PC-9 (cell line): ENCODE measurements around the gene DYRK3. TPM values are rescaled to one million over a fixed set of nuclear protein-coding genes. Genes with fewer than 3 reads are reported as not detected.
"Not testable (repeated sequence)": the region's sequence is repeated elsewhere in the genome, so short reads cannot be mapped to it uniquely, and the experiment has no call there.

Source experiments
- BruUV-seq: library from RNA; stranded (reverse); fragments of 400-500 nt; replicated peaks from 2 replicates; lab custom pipeline; 2021; lab: Mats Ljungman, UMichigan
- CTCF ChIA-PET: fragments of 300-600 bp; sonication (Branson Sonifier 250); formaldehyde crosslinking; loops from one replicate; lab custom pipeline; 2022; ENCODE audit warnings: antibody characterized with exemption; lab: Charles Lee
- POLR2A ChIA-PET: fragments of 300-600 bp; sonication (Branson Sonifier 250); formaldehyde crosslinking; loops from one replicate; lab custom pipeline; 2022; ENCODE audit warnings: antibody characterized with exemption; ENCODE audit not compliant: unreplicated experiment; lab: Charles Lee
- DNase-seq, 2 experiments: peaks; one replicate each; pipeline versions ENCODE4 v3.0.0 to v3.0.0-alpha.2; 2015 to 2022; ENCODE audit warnings: mixed read lengths in 1 of 2
- H2AFZ ChIP-seq: fragments of 200-600 bp; sonication (generic); 2 replicates; pipeline ENCODE4 v1.8.1; 2017; ENCODE audit warnings: antibody characterized with exemption
- H3F3A ChIP-seq: fragments of 200-600 bp; sonication (generic); 2 replicates; pipeline ENCODE4 v1.8.1; 2017; ENCODE audit warnings: antibody characterized with exemption, mild to moderate bottlenecking, low read depth; ENCODE audit not compliant: insufficient read depth
- H3K27ac ChIP-seq: fragments of 200-600 bp; sonication (generic); 2 replicates; pipeline ENCODE4 v1.6.1; 2016; ENCODE audit warnings: mixed run types
- H3K27me3 ChIP-seq: fragments of 200-600 bp; sonication (generic); 2 replicates; pipeline ENCODE4 v1.6.1; 2016; ENCODE audit warnings: low read depth, mixed run types; ENCODE audit not compliant: insufficient read depth
- H3K36me3 ChIP-seq: fragments of 200-600 bp; sonication (generic); 2 replicates; pipeline ENCODE4 v1.6.1; 2016; ENCODE audit warnings: low read depth, mixed run types
- H3K4me1 ChIP-seq: fragments of 200-600 bp; sonication (generic); replicated peaks from 2 replicates; pipeline ENCODE4 v1.6.1; 2016; ENCODE audit warnings: mixed run types; ENCODE audit not compliant: insufficient read depth
- H3K4me2 ChIP-seq: fragments of 200-600 bp; sonication (generic); 2 replicates; pipeline ENCODE4 v1.6.1; 2017; ENCODE audit warnings: mixed run types
- H3K4me3 ChIP-seq: fragments of 200-600 bp; sonication (generic); 2 replicates; pipeline ENCODE4 v1.6.1; 2016; ENCODE audit warnings: mixed run types
- H3K79me2 ChIP-seq: fragments of 200-600 bp; sonication (generic); 2 replicates; pipeline ENCODE4 v1.6.1; 2017; ENCODE audit warnings: low read depth, mixed run types
- H3K9me2 ChIP-seq: fragments of 200-600 bp; sonication (generic); 2 replicates; pipeline ENCODE4 v1.8.1; 2017; ENCODE audit warnings: mild to moderate bottlenecking; ENCODE audit not compliant: insufficient read depth
- H3K9me3 ChIP-seq: fragments of 200-600 bp; sonication (generic); 2 replicates; pipeline ENCODE4 v1.8.1; 2016; ENCODE audit warnings: low read depth; ENCODE audit not compliant: insufficient read depth
- H4K20me1 ChIP-seq: fragments of 200-600 bp; sonication (generic); 2 replicates; pipeline ENCODE4 v1.8.1; 2017; ENCODE audit not compliant: insufficient read depth
- EZH2 ChIP-seq: fragments of 200-600 bp; sonication (generic); IDR thresholded peaks from 2 replicates; pipeline ENCODE4 v1.8.0; 2017; ENCODE audit warnings: antibody characterized with exemption, low read depth
- intact Hi-C: fragments of 100-400 bp; cut with micrococcal nuclease; formaldehyde crosslinking; loops from one replicate; pipeline ENCODE4 v1.10.0; 2022; ENCODE audit not compliant: unreplicated experiment
- total RNA-seq: library from RNA; stranded (reverse); gene quantifications from 2 replicates; pipeline ENCODE4 v1.2.3, GENCODE V29; 2021
- TF ChIP-seq, protein P1 (sequence below): fragments of 200-600 bp; sonication (generic); conservative IDR thresholded peaks from 2 replicates; pipeline ENCODE4 v1.6.1; 2017; ENCODE audit warnings: mixed run types, antibody characterized with exemption, mild to moderate bottlenecking, moderate library complexity

Gene DYRK3
- total RNA-seq, 1 experiment from 2014 or later, result 3.3 TPM

DNA sequence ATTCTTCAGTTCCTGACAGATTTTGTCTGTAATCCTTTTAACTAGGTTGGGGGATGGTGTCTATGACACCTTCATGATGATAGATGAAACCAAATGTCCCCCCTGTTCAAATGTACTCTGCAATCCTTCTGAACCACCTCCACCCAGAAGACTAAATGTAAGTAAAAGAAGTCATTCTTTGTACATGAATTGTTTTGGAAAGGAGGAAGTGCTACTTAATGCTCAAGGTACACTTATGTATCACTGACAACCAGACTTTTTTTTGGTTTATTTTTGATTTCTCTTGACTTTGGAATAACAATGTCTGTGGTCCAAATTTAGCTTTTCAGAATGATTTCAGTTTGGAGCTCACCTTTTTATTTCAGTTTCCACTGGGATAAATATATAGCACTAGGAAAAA is 2.3 kb downstream of the DYRK3 start:
- no peaks in the 10 kb centered on the region for H4K20me1 ChIP-seq
- CTCF ChIA-PET, result no interaction called here
- no peaks in the 10 kb centered on the region for H3K9me2 ChIP-seq
- no peak overlapping the region for H3K4me3 ChIP-seq
- intact Hi-C loops, result loop anchor here (5.0 to 10.0 kb wide), 3 partner anchors 90 to 417 kb away; partner anchors contain the start of genes PFKFB2 and YOD1
- DNase-seq, result no peak
- H3K9me3 ChIP-seq, result no peaks in the 10 kb centered on the region
- H3K4me1 ChIP-seq, result peaks cover 10% of the 10 kb centered on the region
- POLR2A ChIA-PET, result no interaction called here
- H3K79me2 ChIP-seq, result no peaks in the 10 kb centered on the region
- no peak overlapping the region for H2AFZ ChIP-seq
- BruUV-seq, result no TSS peak
- H3K36me3 ChIP-seq, result no peaks in the 10 kb centered on the region
- no peak overlapping the region for H3K4me2 ChIP-seq
- TF ChIP-seq, protein P1, sequence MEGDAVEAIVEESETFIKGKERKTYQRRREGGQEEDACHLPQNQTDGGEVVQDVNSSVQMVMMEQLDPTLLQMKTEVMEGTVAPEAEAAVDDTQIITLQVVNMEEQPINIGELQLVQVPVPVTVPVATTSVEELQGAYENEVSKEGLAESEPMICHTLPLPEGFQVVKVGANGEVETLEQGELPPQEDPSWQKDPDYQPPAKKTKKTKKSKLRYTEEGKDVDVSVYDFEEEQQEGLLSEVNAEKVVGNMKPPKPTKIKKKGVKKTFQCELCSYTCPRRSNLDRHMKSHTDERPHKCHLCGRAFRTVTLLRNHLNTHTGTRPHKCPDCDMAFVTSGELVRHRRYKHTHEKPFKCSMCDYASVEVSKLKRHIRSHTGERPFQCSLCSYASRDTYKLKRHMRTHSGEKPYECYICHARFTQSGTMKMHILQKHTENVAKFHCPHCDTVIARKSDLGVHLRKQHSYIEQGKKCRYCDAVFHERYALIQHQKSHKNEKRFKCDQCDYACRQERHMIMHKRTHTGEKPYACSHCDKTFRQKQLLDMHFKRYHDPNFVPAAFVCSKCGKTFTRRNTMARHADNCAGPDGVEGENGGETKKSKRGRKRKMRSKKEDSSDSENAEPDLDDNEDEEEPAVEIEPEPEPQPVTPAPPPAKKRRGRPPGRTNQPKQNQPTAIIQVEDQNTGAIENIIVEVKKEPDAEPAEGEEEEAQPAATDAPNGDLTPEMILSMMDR, result no peak
- no peak for TF ChIP-seq EZH2
- no peak overlapping the region for H3K27ac ChIP-seq
- peaks cover 13% of the 10 kb centered on the region; the same call in 1 of the 2 replicates for H3F3A ChIP-seq
- H3K27me3 ChIP-seq, result no peaks in the 10 kb centered on the region

DNA sequence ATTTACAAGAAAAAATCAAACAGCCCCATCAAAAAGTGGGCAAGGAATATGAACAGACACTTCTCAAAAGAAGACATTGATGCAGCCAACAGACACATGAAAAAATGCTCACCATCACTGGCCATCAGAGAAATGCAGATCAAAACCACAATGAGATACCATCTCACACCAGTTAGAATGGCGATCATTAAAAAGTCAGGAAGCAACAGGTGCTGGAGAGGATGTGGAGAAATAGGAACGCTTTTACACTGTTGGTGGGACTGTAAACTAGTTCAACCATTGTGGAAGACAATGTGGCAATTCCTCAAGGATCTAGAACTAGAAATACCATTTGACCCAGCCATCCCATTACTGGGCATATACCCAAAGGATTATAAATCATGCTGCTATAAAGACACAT is 6.7 kb downstream of the DYRK3 start:
- H3K4me3 ChIP-seq, POLR2A ChIA-PET, H4K20me1 ChIP-seq, intact Hi-C loops, H3K9me2 ChIP-seq, H3K27ac ChIP-seq, H3K79me2 ChIP-seq, H3K4me1 ChIP-seq, H3K4me2 ChIP-seq, BruUV-seq, H3F3A ChIP-seq, H3K36me3 ChIP-seq, H2AFZ ChIP-seq, DNase-seq, H3K9me3 ChIP-seq, CTCF ChIA-PET, H3K27me3 ChIP-seq: not testable (repeated sequence)

DNA sequence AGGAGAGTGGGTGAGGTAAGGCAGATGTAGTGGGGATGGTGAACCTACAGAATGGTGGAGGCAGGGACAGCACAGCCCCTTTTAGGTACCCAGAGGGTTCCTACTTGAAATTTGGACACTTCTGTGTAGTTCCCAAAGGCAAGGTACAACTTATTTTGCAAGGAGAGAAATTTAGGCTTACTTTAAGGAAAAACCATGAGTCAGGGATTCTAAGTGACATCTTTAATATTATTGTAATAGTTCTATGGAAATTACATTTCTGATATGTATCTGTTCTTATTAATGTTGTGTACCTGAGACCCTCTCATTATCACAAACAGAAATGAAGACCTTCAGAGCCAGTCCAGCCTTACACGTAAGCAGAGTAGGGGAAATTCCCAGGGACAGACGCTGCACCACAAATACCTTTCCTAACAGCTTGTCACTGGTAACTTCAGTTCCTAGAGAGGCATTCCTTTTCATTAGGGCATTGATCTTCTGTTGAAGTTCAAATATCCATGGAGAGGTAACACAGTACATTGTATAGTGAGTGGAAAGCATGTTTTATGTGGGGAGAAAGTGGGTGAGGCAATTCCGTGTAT is 7.9 kb downstream of the DYRK3 start:
- Histone ChIP-seq H3K9me3 (no peaks in the 10 kb centered on the region), H3K27ac (no peak overlapping the region), H2AFZ (no peak overlapping the region), H3K4me3 (no peak overlapping the region), H3F3A (no peaks in the 10 kb centered on the region), H3K36me3 (no peaks in the 10 kb centered on the region), H3K79me2 (no peaks in the 10 kb centered on the region), H3K27me3 (no peaks in the 10 kb centered on the region), H4K20me1 (no peaks in the 10 kb centered on the region), H3K4me1 (no peaks in the 10 kb centered on the region), H3K4me2 (no peak overlapping the region), H3K9me2 (no peaks in the 10 kb centered on the region)
- CTCF ChIA-PET, result interaction anchor here (0.6 kb wide), 3 partner anchors 11 to 725 kb away, joined by 3 to 12 read pairs (median 5); no protein-coding TSS in a partner anchor
- intact Hi-C loops, result no loop called here
- POLR2A ChIA-PET, result no interaction called here
- DNase-seq, result no peak
- TF ChIP-seq, protein P1, result no peak
- no TSS peak for BruUV-seq

DNA sequence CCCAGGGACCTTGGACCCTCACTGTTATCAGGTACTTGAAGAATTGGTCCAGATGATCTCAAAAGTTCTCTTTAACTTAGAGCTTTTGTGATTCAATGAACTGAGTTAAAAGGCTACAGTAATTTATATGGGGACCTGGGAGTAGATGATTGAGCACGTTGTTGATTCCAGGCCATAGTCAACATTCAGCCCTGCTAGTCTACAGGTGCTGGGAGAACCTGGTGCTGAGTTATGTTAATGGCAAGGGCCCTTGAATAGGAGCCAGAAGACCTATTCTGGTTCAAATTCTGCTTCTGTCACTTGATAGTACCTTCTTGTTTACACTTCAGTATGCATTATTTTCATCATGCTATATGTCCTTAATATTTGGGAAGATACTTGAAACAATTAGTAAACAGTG is 11.2 kb downstream of the DYRK3 start:
- Histone ChIP-seq H3F3A (0 out of 2 replicates have a peak, but pooled peaks cover 6% of the 10 kb centered on the region), H3K4me3 (no peak overlapping the region), H3K36me3 (no peaks in the 10 kb centered on the region), H3K9me2 (no peaks in the 10 kb centered on the region), H3K27ac (no peak overlapping the region), H3K79me2 (no peaks in the 10 kb centered on the region), H4K20me1 (no peaks in the 10 kb centered on the region), H2AFZ (no peak overlapping the region), H3K4me1 (peaks cover 10% of the 10 kb centered on the region), H3K9me3 (no peaks in the 10 kb centered on the region), H3K27me3 (no peaks in the 10 kb centered on the region), H3K4me2 (no peak overlapping the region)
- DNase-seq, result no peak
- intact Hi-C loops, result no loop called here
- POLR2A ChIA-PET, result no interaction called here
- TF ChIP-seq, protein P1, result no peak
- no peak for TF ChIP-seq EZH2
- CTCF ChIA-PET, result no interaction called here
- BruUV-seq, result no TSS peak
